Fibroblast of gingiva (primary cell): ENCODE data around the gene GH2.
"Not testable (repeated sequence)": the region's sequence is repeated elsewhere in the genome, so short reads cannot be mapped to it uniquely, and the experiment has no call there.

Source experiments
- DNase-seq: peaks from one replicate; pipeline ENCODE4 v3.0.0-alpha.2; 2011; ENCODE audit warnings: low read depth

The GH2 gene

DNA sequence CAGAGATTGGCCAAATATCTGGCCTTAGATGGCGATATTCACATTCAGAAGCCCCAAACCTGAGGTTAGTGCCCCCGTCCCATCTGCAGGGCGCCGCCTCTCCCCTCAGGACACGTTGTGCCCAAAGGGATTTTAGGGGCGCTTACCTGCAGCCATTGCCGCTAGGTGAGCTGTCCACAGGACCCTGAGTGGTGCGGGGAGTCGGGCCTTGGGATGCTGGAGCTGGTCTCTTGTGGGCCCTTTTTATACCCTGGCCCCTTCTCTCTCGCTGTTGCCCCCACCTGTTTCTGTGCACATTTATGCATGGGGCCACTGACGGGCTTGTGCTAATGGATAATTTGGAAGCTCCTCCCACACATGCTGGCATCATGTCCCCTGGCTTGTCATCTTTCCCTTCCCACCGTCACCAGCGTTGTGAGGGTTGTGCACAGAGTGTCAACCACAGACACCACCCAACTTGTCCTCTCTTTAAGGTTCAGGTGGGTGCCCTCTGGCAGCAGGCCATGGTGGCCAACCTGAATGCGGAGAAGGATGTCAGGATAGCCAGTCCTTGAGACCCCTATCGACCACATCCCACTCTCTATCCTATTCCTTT is 29.4 kb upstream of the GH2 start, which contains the start of gene CSHL1:
CSHL1 (minus strand) TSS at position 218 of the 595 bp plus-strand sequence; CDS start at position 156, 62 bp downstream.
- no peak for DNase-seq

DNA sequence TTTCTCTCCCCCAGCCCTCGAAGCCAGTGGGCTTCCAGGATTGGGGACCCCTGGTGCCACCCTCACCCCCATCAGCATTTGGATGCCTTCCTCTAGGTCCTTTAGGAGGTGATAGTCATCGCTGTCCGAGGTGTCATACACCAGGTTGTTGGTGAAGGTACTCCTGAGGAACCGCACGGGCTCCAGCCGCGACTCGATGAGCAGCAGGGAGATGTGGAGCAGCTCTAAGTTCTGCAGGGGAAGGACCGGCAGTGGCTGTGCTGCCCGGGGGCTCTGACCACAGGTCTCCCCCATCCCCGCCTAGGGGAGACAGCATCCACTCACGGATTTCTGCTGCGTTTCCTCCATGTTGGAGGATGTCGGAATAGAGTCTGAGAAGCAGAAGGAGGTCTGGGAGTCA is 28.4 kb upstream of the GH2 start:
- DNase-seq, result no peak

DNA sequence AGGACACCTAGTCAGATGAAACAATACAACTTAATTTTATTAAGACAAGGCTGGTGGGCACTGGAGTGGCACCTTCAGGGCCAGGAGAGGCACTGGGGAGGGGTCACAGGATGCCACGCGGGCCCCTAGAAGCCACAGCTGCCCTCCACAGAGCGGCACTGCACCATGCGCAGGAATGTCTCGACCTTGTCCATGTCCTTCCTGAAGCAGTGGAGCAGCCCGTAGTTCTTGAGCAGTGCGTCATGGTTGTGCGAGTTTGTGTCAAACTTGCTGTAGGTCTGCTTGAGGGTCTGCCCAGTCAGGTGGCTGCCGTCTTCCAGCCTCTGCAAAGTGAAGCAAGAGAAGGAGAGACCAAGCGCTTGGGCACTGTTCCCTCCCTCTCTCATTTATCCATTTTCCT is 27.8 kb upstream of the GH2 start:
- not testable (repeated sequence) for DNase-seq

DNA sequence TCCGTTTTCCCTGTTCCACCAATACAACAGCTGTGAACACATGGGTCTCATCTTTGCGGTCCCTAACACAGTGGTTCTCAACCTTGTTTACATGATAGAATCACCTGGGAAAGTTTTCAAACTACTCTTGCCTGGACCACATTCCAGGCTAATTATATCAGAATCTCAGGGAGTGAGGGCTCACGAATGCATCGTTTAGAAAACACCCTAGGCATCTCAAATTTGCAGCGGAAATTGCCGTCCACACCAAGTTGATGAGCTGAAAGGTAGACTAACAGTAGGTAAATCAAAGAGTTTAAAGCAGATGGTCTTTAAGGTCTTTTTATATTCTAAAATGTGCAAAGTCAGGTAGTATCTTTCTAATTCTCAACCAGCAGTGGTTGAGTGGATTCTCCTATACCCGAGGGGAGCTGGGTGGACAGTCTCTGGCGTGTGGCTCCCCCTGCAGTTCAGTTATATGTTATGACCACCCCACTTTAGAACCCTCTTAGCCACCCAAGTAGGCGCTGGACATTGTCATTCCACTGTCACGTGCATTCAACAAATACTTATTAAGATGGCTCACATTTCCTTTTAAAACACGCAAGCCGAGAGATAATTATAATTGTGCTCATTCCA is 25.5 kb upstream of the GH2 start:
- DNase-seq, result not testable (repeated sequence)

DNA sequence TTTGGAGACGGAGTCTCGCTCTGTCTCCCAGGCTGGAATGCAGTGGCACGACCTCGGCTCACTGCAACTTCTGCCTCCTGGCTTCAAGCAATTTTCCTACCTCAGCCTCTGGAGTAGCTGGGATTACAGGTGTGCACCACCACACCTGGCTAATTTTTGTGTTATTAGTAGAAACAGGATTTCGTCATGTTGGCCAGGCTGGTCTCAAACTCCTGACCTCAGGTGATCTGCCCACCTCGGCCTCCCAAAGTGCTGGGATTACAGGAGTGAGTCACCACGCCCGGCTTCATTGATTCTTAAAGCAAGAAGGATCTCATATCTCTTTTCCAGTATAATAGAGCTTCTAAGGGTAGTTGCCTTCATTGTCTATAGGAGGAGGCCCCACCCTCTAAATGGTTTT is 23.1 kb upstream of the GH2 start:
- not testable (repeated sequence) for DNase-seq

DNA sequence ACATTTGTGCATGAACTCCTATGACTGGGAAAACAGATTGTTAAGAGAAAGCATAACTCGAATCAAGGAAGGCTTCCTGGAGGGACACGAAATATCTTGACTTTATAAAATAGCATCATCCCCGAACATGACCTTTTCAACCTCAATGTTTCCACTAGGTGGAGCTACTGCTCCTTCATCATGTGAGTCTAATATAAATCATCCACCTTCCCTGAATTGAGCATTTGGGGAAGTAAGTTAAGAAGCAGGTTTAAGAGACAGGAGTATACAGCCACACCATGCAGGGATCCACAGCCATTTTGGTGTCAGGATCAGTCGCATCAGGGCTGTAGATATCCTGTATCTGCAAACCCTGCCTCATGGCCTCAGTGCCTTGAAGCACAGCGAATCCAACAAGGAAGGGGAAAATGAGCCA is 22.1 kb upstream of the GH2 start:
- not testable (repeated sequence) for DNase-seq

DNA sequence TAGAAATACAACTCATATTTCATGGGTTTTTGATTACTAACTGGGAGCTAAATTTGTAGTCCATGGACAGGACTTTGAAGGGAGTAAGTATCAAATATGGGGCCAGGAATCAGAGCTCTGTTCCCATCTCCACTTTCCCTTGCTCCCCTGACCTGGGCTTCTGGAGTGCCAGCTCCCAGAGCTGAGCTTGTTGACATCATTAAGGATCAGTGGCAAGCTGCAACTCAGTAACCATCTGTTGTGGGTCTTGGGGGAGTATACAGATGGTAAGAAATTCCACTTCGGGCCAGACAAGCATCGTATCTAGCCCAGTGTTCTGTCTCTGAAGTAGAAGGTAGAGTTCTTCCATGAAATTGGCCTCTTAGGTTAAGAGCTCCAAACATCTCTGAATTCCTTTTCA is 20.2 kb upstream of the GH2 start:
- not testable (repeated sequence) for DNase-seq

DNA sequence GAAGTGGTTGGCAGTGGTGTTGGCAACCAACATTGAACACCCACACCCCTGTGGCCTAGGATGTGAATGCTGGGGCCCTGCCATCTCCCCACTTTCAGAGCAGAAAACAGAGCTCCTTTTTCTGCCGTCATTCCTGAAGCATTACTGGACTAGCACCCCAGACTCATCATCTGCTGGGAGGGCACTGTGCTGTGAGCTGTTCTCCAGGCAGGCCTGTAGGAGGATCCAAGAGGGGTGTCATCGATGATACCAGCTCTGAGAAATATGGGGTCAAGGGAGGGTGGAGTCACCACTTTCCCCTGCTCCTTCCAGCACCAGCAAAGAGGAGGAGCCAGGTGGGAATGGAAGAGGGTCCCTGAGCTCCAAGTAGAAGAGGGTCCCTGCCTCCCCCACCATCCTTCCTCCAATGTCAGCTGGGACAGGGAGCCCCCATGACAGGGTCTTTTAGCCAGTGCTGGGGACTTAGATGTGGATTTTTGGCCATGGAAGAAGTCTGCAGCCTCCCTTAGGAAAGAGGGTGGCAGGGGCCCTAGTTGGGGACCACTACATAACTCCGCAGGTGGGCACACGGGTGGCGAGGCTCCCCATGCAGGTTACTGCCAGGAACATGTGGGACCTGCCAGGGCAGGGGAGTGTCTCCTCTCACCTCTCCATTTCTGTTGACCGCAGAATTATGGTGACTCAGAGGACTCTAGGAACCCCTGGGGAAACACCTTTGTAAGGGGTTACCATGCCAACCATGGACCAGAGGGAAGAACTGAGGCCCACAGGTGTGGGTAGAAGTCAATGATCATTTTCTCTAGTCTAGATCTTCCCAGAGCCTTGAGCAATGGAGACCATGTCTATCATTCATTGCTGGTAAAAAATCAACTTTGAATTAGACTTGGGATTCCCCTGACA is 17.4 kb upstream of the GH2 start:
- not testable (repeated sequence) for DNase-seq

DNA sequence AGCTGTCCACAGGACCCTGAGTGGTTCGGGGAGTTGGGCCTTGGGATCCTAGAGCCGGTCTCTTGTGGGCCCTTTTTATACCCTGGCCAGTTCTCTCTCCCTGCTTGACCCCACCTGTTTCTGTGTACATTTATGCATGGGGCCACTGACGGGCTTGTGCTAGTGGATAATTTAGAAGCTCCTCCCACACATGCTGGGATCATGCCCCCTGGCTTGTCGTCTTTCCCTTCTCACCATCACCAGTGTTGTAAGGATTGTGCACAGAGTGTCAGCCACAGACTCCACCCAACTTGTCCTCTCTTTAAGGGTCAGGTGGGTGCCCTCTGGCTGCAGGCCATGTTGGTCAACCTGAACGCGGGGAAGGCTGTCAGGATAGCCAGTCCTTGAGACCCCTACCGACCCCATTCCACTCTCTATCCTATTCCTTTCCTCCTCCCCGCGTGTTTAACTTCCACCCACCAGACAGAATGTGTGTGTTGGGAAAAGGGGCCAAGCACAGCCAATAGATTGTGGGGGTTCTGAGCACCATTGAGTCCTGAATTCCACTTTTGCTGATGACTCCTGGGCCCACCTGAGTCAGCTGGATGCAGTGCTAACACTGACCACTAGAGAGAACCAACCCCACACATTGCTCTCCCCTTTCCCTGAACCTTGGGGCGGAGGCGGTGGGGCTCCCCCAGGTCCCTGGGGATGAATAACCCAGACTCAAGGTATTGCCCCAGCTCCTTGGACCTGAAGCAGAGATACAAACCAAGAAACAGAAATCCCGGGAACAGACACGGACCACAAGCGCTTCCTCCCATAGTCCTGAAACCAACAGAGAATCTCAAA is 15.0 kb upstream of the GH2 start, which contains the start of gene CSH1:
CSH1 (minus strand) TSS at position 51 of the 831 bp plus-strand sequence. CDS start 63 bp downstream, outside the sequence.
- DNase-seq, result not testable (repeated sequence)

DNA sequence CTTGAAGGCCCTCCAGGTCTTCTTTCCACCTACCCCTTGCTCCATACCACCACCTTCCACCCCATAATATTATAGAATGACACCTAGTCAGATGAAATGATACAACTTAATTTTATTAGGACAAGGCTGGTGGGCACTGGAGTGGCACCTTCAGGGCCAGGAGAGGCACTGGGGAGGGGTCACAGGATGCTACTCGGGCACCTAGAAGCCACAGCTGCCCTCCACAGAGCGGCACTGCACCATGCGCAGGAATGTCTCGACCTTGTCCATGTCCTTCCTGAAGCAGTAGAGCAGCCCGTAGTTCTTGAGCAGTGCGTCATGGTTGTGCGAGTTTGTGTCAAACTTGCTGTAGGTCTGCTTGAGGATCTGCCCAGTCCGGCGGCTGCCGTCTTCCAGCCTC is 13.1 kb upstream of the GH2 start:
- not testable (repeated sequence) for DNase-seq

DNA sequence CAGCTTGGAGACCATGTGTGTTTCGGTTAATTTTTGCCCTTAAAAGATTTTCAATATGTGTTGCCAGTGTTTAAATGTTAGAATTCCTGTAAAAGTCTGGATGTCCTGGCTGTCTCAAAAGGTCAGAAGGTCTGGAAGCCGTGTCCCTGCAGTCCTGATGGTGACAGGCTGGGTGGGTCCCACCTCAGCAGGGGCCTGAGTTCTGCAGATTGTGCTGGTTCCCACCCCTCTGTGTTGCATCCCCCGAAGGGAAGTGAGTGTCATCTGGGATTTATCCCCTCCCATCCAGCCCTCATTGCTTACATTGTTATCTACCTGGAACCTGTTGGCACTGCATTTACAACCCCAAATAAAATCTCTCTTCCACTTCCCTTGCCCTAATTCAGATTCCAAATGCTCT is 12.3 kb upstream of the GH2 start:
- DNase-seq, result not testable (repeated sequence)

DNA sequence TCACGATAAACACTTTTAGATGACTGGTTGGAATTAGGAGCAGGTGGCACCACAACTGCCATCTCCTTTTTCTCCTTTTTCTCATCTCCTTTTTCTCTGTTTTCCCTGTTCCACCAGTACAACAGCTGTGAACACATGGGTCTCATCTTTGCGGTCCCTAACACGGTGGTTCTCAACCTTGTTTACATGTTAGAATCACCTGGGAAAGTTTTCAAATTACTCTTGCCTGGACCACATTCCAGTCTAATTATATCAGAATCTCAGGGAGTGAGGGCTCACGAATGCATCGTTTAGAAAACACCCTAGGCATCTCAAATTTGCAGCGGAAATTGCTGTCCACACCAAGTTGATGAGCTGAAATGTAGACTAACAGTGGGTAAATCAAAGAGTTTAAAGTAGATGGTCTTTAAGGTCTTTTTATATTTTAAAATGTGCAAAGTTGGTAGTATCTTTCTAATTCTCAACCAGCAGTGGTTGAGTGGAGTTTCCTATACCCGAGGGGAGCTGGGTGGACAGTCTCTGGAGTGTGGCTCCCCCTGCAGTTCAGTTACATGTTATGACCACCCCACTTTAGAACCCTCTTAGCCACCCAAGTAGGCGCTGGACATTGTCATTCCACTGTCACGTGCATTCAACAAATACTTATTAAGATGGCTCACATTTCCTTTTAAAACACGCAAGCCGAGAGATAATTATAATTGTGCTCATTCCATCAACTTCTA is 10.7 kb upstream of the GH2 start:
- not testable (repeated sequence) for DNase-seq

DNA sequence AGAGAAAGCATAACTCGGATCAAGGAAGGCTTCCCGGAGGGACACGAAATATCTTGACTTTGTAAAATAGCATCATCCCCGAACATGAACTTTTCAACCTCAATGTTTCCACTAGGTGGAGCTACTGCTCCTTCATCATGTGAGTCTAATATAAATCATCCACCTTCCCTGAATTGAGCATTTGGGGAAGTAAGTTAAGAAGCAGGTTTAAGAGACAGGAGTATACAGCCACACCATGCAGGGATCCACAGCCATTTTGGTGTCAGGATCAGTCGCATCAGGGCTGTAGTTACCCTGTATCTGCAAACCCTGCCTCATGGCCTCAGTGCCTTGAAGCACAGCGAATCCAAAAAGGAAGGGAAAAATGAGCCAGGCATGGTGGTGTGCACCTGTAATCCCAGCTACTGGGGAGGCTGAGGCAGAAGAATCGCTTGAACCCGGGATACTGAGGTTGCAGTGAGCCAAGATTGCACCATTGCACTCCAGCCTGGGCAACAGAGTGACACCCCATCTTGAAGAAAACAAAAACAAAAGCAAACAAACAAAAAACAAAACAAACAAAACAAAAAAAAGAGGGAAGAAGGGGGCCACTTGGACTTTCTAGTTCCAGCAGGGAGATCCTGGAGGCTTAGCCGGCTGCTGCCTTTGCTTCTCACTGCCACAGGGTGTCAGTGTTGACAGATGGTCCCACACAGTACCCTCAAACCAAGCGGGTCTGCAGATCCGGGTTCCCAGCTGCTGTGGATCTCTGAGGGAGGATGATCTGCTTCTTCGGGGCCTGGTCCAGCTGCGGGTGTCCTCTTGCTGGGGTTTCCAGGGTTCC is 7.5 kb upstream of the GH2 start:
- DNase-seq, result peak; percentile 29

DNA sequence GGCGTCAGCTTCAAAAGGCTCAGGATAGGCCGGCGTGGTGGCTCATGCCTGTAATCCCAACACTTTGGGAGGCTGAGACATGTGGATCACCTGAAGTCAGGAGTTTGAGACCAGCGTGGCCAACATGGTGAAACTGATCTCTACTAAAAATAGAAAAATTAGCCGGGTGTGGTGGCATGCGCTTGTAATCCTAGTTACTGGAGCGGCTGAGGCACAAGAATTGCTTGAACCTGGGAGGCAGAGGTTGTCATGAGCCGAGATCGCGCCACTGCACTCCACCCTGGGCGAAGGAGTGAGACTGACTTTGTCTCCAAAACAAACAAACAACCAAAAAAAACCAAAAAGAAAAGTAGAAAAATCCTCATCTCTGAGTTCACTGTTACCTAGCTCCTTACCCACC is 3.4 kb upstream of the GH2 start:
- DNase-seq, result not testable (repeated sequence)

DNA sequence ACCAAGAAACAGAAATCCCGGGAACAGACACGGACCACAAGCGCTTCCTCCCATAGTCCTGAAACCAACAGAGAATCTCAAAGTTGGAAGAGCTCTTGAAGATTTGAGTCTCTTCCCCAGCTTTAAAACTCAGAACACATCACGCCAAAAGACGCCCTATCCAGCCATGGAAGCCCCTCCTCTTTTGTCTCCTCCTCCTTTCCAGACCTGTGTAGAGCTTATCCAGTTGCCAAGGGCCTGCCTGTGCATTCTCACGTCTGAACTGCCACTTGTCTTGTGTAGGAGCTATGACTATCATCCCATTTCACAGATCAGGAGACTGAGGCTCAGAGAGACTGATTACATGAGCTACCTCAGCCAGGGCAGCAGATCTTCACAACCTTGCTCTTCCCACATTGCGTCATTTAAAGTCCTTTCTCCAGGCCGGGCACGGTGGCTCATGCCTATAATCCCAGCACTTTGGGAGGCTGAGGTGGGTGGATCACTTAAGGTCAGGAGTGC is 932 bp upstream of the GH2 start:
- DNase-seq, result not testable (repeated sequence)

DNA sequence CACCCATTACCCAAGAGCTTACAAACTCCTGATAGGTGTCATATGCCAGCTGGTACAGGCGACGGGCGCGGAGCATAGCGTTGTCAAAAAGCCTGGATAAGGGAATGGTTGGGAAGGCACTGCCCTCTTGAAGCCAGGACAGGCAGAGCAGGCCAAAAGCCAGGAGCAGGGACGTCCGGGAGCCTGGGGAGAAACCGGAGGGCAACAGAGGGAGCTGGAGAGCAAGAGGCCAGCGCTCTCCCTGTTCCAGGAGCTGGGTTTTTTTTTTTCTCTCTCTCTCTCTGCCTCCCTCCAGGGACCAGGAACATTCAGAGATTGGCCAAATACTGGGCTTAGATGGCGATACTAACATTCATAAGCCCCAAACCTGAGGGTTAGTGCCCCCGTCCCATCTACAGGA is 407 bp downstream of the GH2 start:
- not testable (repeated sequence) for DNase-seq

DNA sequence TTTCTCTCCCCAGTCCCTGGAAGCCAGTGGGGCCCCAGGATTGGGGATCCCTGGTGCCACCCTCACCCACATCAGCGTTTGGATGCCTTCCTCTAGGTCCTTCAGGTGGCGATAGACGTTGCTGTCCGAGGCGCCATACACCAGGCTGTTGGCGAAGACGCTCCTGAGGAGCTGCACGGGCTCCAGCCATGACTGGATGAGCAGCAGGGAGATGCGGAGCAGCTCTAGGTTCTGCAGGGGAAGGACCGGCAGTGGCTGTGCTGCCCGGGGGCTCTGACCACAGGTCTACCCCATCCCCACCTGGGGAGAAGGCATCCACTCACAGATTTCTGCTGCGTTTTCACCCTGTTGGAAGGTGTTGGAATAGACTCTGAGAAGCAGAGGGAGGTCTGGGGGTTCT is 1.0 kb downstream of the GH2 start:
- no peak for DNase-seq

DNA sequence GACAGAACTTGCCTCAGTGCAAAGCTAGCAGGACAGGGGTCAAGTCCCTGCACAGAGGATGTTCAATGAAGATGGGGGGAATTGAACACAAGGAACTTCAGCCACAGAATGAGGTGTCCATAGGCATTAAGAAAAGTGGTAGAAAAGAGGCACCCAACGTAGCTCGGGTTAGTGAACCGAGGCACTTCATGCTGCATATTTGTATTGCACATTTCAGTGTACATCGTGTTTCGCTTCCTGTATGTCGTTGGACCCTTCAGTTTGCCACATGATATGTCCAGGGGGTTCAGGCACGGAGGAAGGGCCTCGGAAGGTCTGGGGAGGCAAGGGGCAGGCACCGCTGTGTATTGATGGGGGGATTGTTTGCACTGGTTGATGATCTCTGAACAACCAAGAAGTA is 3.3 kb downstream of the GH2 start:
- DNase-seq, result not testable (repeated sequence)

DNA sequence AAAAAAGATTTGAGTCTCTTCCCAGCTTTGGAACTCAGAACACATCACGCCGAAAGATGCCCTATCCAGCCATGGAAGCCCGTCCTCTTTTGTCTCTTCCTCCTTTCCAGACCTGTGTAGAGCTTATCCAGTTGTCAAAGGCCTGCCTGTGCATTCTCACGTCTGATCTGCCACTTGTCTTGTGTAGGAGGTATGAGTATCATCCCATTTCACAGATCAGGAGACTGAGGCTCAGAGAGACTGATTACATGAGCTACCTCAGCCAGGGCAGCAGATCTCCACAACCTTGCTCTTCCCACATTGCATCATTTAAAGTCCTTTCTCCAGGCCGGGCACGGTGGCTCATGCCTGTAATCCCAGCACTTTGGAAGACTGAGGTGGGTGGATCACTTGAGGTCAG is 7.1 kb downstream of the GH2 start:
- not testable (repeated sequence) for DNase-seq

DNA sequence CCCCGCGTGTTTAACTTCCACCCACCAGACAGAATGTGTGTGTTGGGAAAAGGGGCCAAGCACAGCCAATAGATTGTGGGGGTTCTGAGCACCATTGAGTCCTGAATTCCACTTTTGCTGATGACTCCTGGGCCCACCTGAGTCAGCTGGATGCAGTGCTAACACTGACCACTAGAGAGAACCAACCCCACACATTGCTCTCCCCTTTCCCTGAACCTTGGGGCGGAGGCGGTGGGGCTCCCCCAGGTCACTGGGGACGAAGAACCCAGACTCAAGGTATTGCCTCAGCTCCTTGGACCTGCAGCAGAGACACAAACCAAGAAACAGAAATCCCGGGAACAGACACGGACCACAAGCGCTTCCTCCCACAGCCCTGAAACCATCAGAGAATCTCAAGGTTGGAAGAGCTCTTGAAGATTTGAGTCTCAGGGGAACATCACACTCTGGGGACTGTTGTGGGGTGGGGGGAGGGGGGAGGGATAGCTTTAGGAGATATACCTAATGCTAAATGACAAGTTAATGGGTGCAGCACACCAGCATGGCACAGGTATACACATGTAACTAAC is 7.6 kb downstream of the GH2 start:
- DNase-seq, result not testable (repeated sequence)
